ENCODE measurements around the gene KRTCAP2. TPM values are rescaled to one million over a fixed set of nuclear protein-coding genes. Genes with fewer than 3 reads are reported as not detected.

Gene KRTCAP2
- polyA plus RNA-seq, 1 donor (not counting 4 experiments of a cell fraction or from before 2014, with no cell fraction given), result 127 TPM

DNA sequence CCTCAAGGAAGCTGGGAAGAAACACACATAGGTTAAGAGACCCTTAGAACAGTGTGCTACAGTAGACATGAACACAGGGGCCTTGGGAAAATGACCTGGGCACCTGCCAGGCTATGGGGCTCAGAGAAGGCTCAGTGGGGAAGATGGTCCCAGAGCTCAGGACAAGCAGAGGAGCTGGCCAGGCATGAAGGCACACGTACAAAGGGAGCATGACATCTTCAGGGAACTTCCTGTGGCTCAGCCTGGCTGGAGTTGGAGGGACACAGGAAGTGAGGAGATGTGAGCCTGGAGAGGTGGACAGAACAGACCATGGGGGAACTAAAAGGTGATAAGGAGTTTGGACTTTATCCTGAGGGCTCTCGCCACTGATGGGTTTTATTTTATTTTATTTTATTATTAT lies 41.2 kb downstream of the KRTCAP2 start:
- TF ChIP-seq EZH2 (IDR thresholded peaks at IDR 0.05; ENCODE audit: low read length), result no peak
- TF ChIP-seq, protein P1, sequence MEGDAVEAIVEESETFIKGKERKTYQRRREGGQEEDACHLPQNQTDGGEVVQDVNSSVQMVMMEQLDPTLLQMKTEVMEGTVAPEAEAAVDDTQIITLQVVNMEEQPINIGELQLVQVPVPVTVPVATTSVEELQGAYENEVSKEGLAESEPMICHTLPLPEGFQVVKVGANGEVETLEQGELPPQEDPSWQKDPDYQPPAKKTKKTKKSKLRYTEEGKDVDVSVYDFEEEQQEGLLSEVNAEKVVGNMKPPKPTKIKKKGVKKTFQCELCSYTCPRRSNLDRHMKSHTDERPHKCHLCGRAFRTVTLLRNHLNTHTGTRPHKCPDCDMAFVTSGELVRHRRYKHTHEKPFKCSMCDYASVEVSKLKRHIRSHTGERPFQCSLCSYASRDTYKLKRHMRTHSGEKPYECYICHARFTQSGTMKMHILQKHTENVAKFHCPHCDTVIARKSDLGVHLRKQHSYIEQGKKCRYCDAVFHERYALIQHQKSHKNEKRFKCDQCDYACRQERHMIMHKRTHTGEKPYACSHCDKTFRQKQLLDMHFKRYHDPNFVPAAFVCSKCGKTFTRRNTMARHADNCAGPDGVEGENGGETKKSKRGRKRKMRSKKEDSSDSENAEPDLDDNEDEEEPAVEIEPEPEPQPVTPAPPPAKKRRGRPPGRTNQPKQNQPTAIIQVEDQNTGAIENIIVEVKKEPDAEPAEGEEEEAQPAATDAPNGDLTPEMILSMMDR (optimal IDR thresholded peaks at IDR 0.05 in 1 of 3, IDR thresholded peaks at IDR 0.05 in 1 of 3, conservative IDR thresholded peaks at IDR 0.05 in 1 of 3; ENCODE audit: extremely low read depth in 1 of 3, insufficient read depth in 2 of 3, low read length in 3 of 3), result no peak
- peaks cover 5% of the 10 kb centered on the region for H3K9me1 ChIP-seq (ENCODE audit: control insufficient read depth, extremely low read depth, insufficient read depth, low read length)
- dilution Hi-C loops (cut with MboI; ENCODE audit: extremely low pct_ligation_motif_present, low sequenced_read_pairs), result no loop called here
- H3K27ac ChIP-seq (ENCODE audit: control insufficient read depth, insufficient read depth, low read length), result no peak overlapping the region
- no peaks in the 10 kb centered on the region for H3K27me3 ChIP-seq (ENCODE audit: control insufficient read depth, extremely low read depth, insufficient read depth, low read length)
- FAIRE-seq, result no peak
- H4K20me1 ChIP-seq (ENCODE audit: control insufficient read depth, extremely low read depth, insufficient read depth, low read length), result no peaks in the 10 kb centered on the region
- H2AFZ ChIP-seq (ENCODE audit: control insufficient read depth, low read length), result no peak overlapping the region
- DNase-seq (ENCODE audit: low read depth, low spot score), result no peak
- no peak overlapping the region for H3K4me3 ChIP-seq (ENCODE audit: control insufficient read depth in 2 of 3, extremely low read depth in 1 of 3, insufficient read depth in 2 of 3, low read depth in 1 of 3, low read length in 3 of 3)
- H3K4me2 ChIP-seq (ENCODE audit: control insufficient read depth, extremely low read depth, insufficient read depth, low read depth, low read length), result peak overlapping the region; percentile 98
- peaks cover 49% of the 10 kb centered on the region for H3K4me1 ChIP-seq (ENCODE audit: control insufficient read depth, extremely low read depth, insufficient read depth, low read length)
- peaks cover 22 to 34% of the 10 kb centered on the region in 2 experiments for H3K36me3 ChIP-seq (ENCODE audit: control insufficient read depth in 2 of 2, extremely low read depth in 1 of 2, insufficient read depth in 2 of 2, low read length in 2 of 2)
- no peaks in the 10 kb centered on the region for H3K9me3 ChIP-seq (ENCODE audit: control insufficient read depth, low read depth, low read length)
- H3K9ac ChIP-seq (ENCODE audit: control insufficient read depth, extremely low read depth, insufficient read depth, low read length), result peak overlapping the region; percentile 96
- peaks cover 41% of the 10 kb centered on the region for H3K79me2 ChIP-seq (ENCODE audit: control insufficient read depth, insufficient read depth, low read length)

DNA sequence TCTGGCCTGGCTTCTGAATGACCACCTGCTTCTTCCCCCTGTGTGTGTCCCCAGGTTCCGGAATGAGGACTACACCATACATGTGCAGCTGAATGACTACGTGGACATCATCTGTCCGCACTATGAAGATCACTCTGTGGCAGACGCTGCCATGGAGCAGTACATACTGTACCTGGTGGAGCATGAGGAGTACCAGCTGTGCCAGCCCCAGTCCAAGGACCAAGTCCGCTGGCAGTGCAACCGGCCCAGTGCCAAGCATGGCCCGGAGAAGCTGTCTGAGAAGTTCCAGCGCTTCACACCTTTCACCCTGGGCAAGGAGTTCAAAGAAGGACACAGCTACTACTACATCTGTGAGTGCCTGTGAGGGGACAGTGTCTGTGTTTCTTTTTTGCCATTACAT lies 41.8 kb downstream of the KRTCAP2 start:
- peaks cover 38% of the 10 kb centered on the region for H3K79me2 ChIP-seq (ENCODE audit: control insufficient read depth, insufficient read depth, low read length)
- H2AFZ ChIP-seq (ENCODE audit: control insufficient read depth, low read length), result no peak overlapping the region
- no peaks in the 10 kb centered on the region for H3K27me3 ChIP-seq (ENCODE audit: control insufficient read depth, extremely low read depth, insufficient read depth, low read length)
- no peaks in the 10 kb centered on the region for H4K20me1 ChIP-seq (ENCODE audit: control insufficient read depth, extremely low read depth, insufficient read depth, low read length)
- H3K36me3 ChIP-seq (ENCODE audit: control insufficient read depth in 2 of 2, extremely low read depth in 1 of 2, insufficient read depth in 2 of 2, low read length in 2 of 2), result peaks cover 22 to 34% of the 10 kb centered on the region in 2 experiments
- TF ChIP-seq, protein P1 (optimal IDR thresholded peaks at IDR 0.05 in 1 of 3, IDR thresholded peaks at IDR 0.05 in 1 of 3, conservative IDR thresholded peaks at IDR 0.05 in 1 of 3; ENCODE audit: extremely low read depth in 1 of 3, insufficient read depth in 2 of 3, low read length in 3 of 3), result no peak
- no peak for TF ChIP-seq EZH2 (IDR thresholded peaks at IDR 0.05; ENCODE audit: low read length)
- dilution Hi-C loops (cut with MboI; ENCODE audit: extremely low pct_ligation_motif_present, low sequenced_read_pairs), result no loop called here
- peak overlapping the region; percentile 96 for H3K9ac ChIP-seq (ENCODE audit: control insufficient read depth, extremely low read depth, insufficient read depth, low read length)
- peaks cover 52% of the 10 kb centered on the region for H3K4me1 ChIP-seq (ENCODE audit: control insufficient read depth, extremely low read depth, insufficient read depth, low read length)
- DNase-seq (ENCODE audit: low read depth, low spot score), result no peak
- FAIRE-seq, result no peak
- peak overlapping the region; percentile 99 for H3K27ac ChIP-seq (ENCODE audit: control insufficient read depth, insufficient read depth, low read length)
- H3K4me3 ChIP-seq (ENCODE audit: control insufficient read depth in 2 of 3, extremely low read depth in 1 of 3, insufficient read depth in 2 of 3, low read depth in 1 of 3, low read length in 3 of 3), result no peak overlapping the region
- peak overlapping the region; percentile 98 for H3K4me2 ChIP-seq (ENCODE audit: control insufficient read depth, extremely low read depth, insufficient read depth, low read depth, low read length)
- no peaks in the 10 kb centered on the region for H3K9me3 ChIP-seq (ENCODE audit: control insufficient read depth, low read depth, low read length)
- H3K9me1 ChIP-seq (ENCODE audit: control insufficient read depth, extremely low read depth, insufficient read depth, low read length), result peaks cover 5% of the 10 kb centered on the region

All from keratinocyte (primary cell).